ENCODE data around the gene C9orf50.
A peak's percentile ranks its signal among the peaks of the same experiment; 100 is the strongest.

C9orf50 gene, protein sequence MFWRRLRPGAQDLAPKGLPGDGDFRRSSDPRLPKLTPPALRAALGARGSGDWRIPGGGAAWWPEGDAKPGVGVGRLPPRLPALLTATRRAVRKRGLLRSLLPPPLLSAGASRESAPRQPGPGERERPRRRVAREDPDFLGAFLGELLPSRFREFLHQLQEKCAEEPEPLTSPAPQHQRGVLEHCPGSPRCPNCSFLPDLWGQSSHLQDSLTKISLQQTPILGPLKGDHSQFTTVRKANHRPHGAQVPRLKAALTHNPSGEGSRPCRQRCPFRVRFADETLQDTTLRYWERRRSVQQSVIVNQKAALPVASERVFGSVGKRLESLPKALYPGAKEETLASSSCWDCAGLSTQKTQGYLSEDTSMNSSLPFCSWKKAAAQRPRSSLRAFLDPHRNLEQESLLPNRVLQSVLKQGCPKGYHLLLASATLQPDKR

DNA sequence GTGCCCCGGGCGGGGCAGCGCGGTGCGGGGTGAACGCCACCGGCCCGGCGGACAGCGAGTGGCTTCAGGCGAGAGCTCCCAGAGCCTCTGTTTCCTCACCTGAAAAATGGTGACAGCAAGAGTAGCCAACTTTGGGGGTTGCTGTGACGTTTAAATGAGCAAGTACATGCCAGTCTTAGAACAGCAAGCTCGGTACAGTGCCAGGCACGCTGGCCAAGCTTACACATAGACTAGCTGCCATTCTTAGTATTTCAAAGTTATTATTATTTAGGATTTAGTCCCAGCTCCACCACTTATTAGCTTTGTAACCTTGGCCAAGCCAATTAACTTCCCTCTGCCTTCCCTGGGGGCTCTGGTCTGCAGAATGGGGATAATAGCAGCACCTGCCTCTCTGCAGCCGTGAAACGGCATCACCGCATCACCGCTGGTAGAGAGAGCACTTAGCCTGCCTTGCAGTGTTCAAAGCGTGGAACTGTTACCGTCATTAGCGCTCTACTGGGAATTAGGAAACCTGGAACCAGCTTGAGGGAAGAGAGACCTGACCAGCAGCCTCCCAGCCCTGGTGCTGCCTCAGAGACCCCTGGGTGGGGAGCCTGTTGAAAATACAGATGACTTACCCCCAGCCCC, at the start of gene C9orf50:
TSS of gene C9orf50 (minus strand) at position 433 of the 627 bp plus-strand sequence. CDS start 527 bp downstream, outside the sequence.
- peak within 1 kb of the TSS; percentile 48 for H3K4me3 ChIP-seq (ENCODE audit: low read length)
- TF ChIP-seq, protein P1, sequence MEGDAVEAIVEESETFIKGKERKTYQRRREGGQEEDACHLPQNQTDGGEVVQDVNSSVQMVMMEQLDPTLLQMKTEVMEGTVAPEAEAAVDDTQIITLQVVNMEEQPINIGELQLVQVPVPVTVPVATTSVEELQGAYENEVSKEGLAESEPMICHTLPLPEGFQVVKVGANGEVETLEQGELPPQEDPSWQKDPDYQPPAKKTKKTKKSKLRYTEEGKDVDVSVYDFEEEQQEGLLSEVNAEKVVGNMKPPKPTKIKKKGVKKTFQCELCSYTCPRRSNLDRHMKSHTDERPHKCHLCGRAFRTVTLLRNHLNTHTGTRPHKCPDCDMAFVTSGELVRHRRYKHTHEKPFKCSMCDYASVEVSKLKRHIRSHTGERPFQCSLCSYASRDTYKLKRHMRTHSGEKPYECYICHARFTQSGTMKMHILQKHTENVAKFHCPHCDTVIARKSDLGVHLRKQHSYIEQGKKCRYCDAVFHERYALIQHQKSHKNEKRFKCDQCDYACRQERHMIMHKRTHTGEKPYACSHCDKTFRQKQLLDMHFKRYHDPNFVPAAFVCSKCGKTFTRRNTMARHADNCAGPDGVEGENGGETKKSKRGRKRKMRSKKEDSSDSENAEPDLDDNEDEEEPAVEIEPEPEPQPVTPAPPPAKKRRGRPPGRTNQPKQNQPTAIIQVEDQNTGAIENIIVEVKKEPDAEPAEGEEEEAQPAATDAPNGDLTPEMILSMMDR (conservative IDR thresholded peaks at IDR 0.05; ENCODE audit: low read depth, low read length), result no peak
- DNase-seq (ENCODE audit: low read depth), result no peak

DNA sequence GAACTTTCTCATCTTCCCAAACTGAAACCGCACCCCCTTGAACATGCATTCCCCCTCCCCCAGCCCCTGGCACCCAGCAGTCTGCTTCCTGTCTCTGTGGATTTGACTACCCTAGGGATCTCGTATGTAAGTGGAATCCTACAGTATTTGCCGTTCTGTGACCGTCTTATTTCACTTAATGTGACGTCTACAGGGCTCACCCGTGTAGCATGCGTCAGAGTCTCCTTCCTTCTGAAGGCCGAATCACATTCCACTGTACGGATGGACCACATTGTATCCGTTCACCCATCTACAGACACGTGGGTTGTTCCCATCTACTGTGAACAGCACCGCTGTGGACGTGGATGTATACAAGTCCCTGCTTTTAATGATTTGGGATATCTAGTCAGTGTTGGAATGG, 49.0 kb upstream of the C9orf50 start:
- no peak for DNase-seq (ENCODE audit: low read depth)
- TF ChIP-seq, protein P1 (conservative IDR thresholded peaks at IDR 0.05; ENCODE audit: low read depth, low read length), result no peak
- no peak overlapping the region for H3K4me3 ChIP-seq (ENCODE audit: low read length)

DNA sequence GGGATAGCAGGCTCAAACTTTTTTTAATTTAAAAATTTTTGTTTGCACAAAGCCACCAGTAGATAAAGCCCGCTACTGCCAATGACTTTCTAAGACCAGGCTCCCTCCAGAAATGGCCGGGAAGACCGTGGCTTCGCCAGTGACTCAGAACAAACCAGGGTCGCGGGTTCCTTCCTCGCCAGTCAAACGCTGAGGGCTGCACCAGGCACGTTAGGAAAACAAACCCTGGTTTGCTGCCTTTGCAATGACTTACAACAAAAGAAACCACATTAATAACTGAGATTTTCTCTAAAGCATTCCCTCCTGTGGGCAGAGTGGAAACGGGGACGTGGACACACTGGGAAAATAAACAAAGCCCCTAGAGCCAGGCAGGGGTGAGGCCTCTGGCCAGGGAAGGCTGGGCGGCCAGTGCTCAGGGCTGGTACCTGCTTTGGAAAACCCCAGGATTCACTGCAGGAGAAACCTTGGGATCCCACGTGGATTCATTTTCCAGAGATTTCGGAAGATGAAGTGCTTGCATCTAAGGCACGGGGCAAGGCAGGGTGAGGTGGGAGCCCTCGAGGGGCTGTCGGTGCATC, 48.3 kb upstream of the C9orf50 start:
- no peak overlapping the region for H3K4me3 ChIP-seq (ENCODE audit: low read length)
- TF ChIP-seq, protein P1 (conservative IDR thresholded peaks at IDR 0.05; ENCODE audit: low read depth, low read length), result no peak
- no peak for DNase-seq (ENCODE audit: low read depth)

DNA sequence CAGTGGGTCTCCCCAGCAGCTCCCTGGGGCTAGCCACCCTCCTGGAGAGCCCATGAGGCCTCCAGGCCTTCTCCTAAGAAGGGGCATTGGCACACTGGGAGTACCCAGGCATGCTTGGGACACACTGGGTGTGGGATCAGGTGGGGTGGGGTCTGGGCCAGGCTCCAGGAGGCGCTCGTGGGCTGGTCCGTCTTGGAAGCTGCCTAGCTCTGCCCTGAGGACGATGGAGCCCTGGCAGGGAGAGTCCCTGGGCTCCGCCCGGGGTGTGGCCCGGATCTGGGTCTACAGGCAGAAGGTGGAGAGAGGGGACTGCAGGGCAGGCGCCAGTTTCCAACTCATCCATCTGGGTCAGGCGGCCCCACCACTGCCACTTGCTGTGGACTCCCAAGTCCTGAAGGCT, 46.9 kb upstream of the C9orf50 start:
- H3K4me3 ChIP-seq (ENCODE audit: low read length), result no peak overlapping the region
- TF ChIP-seq, protein P1 (conservative IDR thresholded peaks at IDR 0.05; ENCODE audit: low read depth, low read length), result no peak
- DNase-seq (ENCODE audit: low read depth), result no peak

DNA sequence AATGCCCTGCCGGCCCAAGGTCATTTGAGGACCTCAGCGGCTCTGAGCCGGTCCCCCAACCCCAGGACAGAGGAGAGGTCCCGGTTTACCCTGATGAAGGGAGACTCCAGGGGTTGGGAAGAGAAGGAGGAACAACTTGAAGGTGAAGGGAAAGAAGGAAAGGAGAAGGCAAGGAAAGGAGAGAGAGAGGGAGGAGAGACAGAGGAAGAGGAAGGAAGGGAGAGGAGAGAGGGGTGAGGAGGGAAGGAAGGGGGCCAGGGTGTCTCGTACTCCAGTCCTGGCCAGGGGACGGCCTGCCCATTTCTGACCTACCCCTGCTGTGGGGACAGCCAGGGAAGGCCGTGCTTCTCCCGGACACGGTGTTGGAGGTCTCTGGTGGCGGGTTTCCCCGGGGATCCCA, 46.5 kb upstream of the C9orf50 start:
- no peak overlapping the region for H3K4me3 ChIP-seq (ENCODE audit: low read length)
- TF ChIP-seq, protein P1 (conservative IDR thresholded peaks at IDR 0.05; ENCODE audit: low read depth, low read length), result no peak
- no peak for DNase-seq (ENCODE audit: low read depth)

DNA sequence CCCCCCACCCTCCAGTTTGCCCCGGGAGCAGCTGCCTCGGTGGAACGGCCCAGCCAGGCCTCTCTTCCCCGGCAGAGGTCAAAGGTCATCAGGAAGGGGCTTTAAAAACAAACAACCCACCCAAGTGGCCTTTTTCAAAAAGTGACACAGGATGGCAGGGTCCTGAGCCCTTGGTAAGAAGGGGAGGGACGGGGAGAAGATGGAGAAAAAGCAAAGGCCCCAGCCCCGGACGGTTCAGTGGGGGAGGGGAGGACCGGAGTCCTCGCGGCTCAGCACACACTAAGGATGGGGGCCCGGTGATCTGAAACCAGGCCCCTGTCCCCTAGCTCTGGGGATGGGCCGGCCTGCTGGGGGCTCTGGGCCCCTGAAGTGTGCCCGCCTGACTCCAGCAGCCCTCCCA, 45.7 kb upstream of the C9orf50 start:
- no peak for DNase-seq (ENCODE audit: low read depth)
- H3K4me3 ChIP-seq (ENCODE audit: low read length), result no peak overlapping the region
- TF ChIP-seq, protein P1 (conservative IDR thresholded peaks at IDR 0.05; ENCODE audit: low read depth, low read length), result no peak
